Ascending aorta (tissue), 2 donors: Measurements from ENCODE around the gene KRT1. TPM values are rescaled to one million over a fixed set of nuclear protein-coding genes. Genes with fewer than 3 reads are reported as not detected.

Experiments used
- DNase-seq, 2 donors: peaks; one replicate each; pipeline ENCODE4 v3.0.0-alpha.2; 2019; ENCODE audit warnings: low spot score in 2 of 2
- H3K27ac ChIP-seq, 2 donors: fragments of 200-600 bp; sonication (generic); one replicate each; pipeline ENCODE4 v1.5.1; 2016 to 2017; ENCODE audit warnings: mild to moderate bottlenecking in 1 of 2
- H3K27me3 ChIP-seq: fragments of 200-600 bp; sonication (generic); one replicate; pipeline ENCODE4 v1.5.1; 2017
- H3K36me3 ChIP-seq, 2 donors: fragments of 200-600 bp; sonication (generic); one replicate each; pipeline ENCODE4 v1.5.1; 2016
- H3K4me1 ChIP-seq, 2 donors: fragments of 200-600 bp; sonication (generic); one replicate each; pipeline ENCODE4 v1.5.1; 2016 to 2017; ENCODE audit warnings: mild to moderate bottlenecking in 1 of 2
- H3K4me3 ChIP-seq, 2 donors: fragments of 200-600 bp; sonication (generic); one replicate each; pipeline ENCODE4 v1.5.1; 2016 to 2017; ENCODE audit warnings: mild to moderate bottlenecking in 1 of 2
- H3K9me3 ChIP-seq, 2 donors: fragments of 200-600 bp; sonication (generic); one replicate each; pipeline ENCODE4 v1.5.1; 2016
- CTCF ChIP-seq, 3 experiments: fragments of 200-600 bp in 2 of 3; fragments of 450-650 bp in 1 of 3; sonication (generic) in 2 of 3; IDR thresholded peaks; one replicate each; pipeline ENCODE4 v1.5.1; 2016 to 2019; ENCODE audit warnings: antibody characterized with exemption in 3 of 3, mild to moderate bottlenecking in 1 of 3, moderate library complexity in 1 of 3
- intact Hi-C: fragments of 100-400 bp; cut with DNase I; formaldehyde crosslinking; loops from one replicate; pipeline ENCODE4 v1.15.1; 2023
- total RNA-seq: library from RNA; depleted of rRNA; stranded (reverse); fragments of >200 nt; gene quantifications from one replicate; pipeline ENCODE4 v1.1.0, GENCODE V29; 2016

The KRT1 gene
- total RNA-seq, 1 donor from 2014 or later = not detected

GRCh38 chr12:52682381-52682660 is 2.1 kb upstream of the KRT1 start:
- Histone ChIP-seq H3K4me1 (no peaks in the 10 kb centered on the region), H3K36me3 (no peaks in the 10 kb centered on the region), H3K27ac (no peak overlapping the region), H3K4me3 (no peak overlapping the region), H3K27me3 (no peaks in the 10 kb centered on the region), H3K9me3 (no peaks in the 10 kb centered on the region)
- intact Hi-C loops = no loop called here
- no peak for DNase-seq
- TF ChIP-seq CTCF (IDR thresholded peaks at IDR 0.05) = no peak

GRCh38 chr12:52681526-52682380 is 1.5 kb upstream of the KRT1 start:
- H3K27me3 ChIP-seq = no peaks in the 10 kb centered on the region
- TF ChIP-seq CTCF (IDR thresholded peaks at IDR 0.05) = no peak
- intact Hi-C loops = no loop called here

GRCh38 chr12:52679875-52680274 is 332 bp downstream of the KRT1 start:
- no peak for TF ChIP-seq CTCF (IDR thresholded peaks at IDR 0.05)
- intact Hi-C loops = no loop called here
- no peaks in the 10 kb centered on the region for H3K4me1 ChIP-seq

More at GRCh38 chr12:52681526-52682380, 1.5 kb upstream of the KRT1 start:
- no peak overlapping the region for H3K27ac ChIP-seq
- no peaks in the 10 kb centered on the region for H3K4me1 ChIP-seq
- H3K9me3 ChIP-seq = no peaks in the 10 kb centered on the region
- no peaks in the 10 kb centered on the region for H3K36me3 ChIP-seq
- H3K4me3 ChIP-seq = no peak overlapping the region
- no peak for DNase-seq

GRCh38 chr12:52677671-52678070 is 2.5 kb downstream of the KRT1 start:
- H3K36me3 ChIP-seq = no peaks in the 10 kb centered on the region
- intact Hi-C loops = no loop called here
- TF ChIP-seq CTCF (IDR thresholded peaks at IDR 0.05) = no peak
- no peaks in the 10 kb centered on the region for H3K4me1 ChIP-seq
- no peak overlapping the region for H3K4me3 ChIP-seq
- H3K9me3 ChIP-seq = no peaks in the 10 kb centered on the region
- no peak overlapping the region for H3K27ac ChIP-seq
- DNase-seq = no peak
- no peaks in the 10 kb centered on the region for H3K27me3 ChIP-seq

More at GRCh38 chr12:52679875-52680274, 332 bp downstream of the KRT1 start:
- Histone ChIP-seq H3K27ac (no peak overlapping the region), H3K4me3 (no peak overlapping the region), H3K27me3 (no peaks in the 10 kb centered on the region), H3K9me3 (no peaks in the 10 kb centered on the region), H3K36me3 (no peaks in the 10 kb centered on the region)
- no peak for DNase-seq

- Histone ChIP-seq H3K27me3 (no peaks in the 10 kb centered on the region), H3K9me3 (no peaks in the 10 kb centered on the region), H3K36me3 (no peaks in the 10 kb centered on the region), H3K4me1 (no peaks in the 10 kb centered on the region), H3K27ac (no peak overlapping the region), H3K4me3 (no peak overlapping the region)
- no peak for TF ChIP-seq CTCF (IDR thresholded peaks at IDR 0.05)
- intact Hi-C loops = no loop called here
- no peak for DNase-seq
Observed at GRCh38 chr12:52677126-52677525, 3.1 kb downstream of the KRT1 start.
